Neural cell (in vitro differentiated cells): Measurements from ENCODE around the gene SNCB. TPM values are rescaled to one million over a fixed set of nuclear protein-coding genes. Genes with fewer than 3 reads are reported as not detected.

Source experiments
- H2AFZ ChIP-seq: fragments of 200-600, 300-800 bp; sonication (generic), shearing (Covaris generic); 2 replicates; pipeline ENCODE4 v1.6.0; 2014; ENCODE audit warnings: low read depth, mild to moderate bottlenecking, antibody characterized with exemption, low read length, moderate library complexity
- H3F3A ChIP-seq: fragments of 200-600 bp; shearing (Covaris generic); 2 replicates; pipeline ENCODE4 v1.6.1; 2016; ENCODE audit warnings: mild to moderate bottlenecking, moderate library complexity, mixed read lengths, antibody characterized with exemption, low read length; ENCODE audit not compliant: insufficient read depth, poor library complexity, severe bottlenecking
- H3K27ac ChIP-seq: fragments of 200-600, 300-800 bp; sonication (generic), shearing (Covaris generic); 2 replicates; pipeline ENCODE4 v1.5.1; 2014; ENCODE audit warnings: mild to moderate bottlenecking, low read length, moderate library complexity
- H3K27me3 ChIP-seq: fragments of 300-800, 200-600 bp; sonication (generic), shearing (Covaris generic); 2 replicates; pipeline ENCODE4 v1.6.0; 2014; ENCODE audit warnings: mild to moderate bottlenecking, low read depth, low read length, moderate library complexity; ENCODE audit not compliant: insufficient read depth
- H3K36me3 ChIP-seq: fragments of 300-800, 200-600 bp; sonication (generic), shearing (Covaris generic); 2 replicates; pipeline ENCODE4 v1.5.1; 2014; ENCODE audit warnings: mild to moderate bottlenecking, antibody characterized with exemption, low read length, moderate library complexity; ENCODE audit not compliant: insufficient read depth
- H3K4me2 ChIP-seq: fragments of 300-800, 200-600 bp; sonication (generic), shearing (Covaris generic); 2 replicates; pipeline ENCODE4 v1.6.0; 2014; ENCODE audit warnings: mild to moderate bottlenecking, low read length
- H3K4me3 ChIP-seq: fragments of 300-800, 200-600 bp; sonication (generic), shearing (Covaris generic); 2 replicates; pipeline ENCODE4 v1.5.1; 2014; ENCODE audit warnings: mild to moderate bottlenecking, low read length, moderate library complexity
- H3K79me2 ChIP-seq: fragments of 200-600 bp; shearing (Covaris generic); replicated peaks from 2 replicates; pipeline ENCODE4 v1.6.0; 2014; ENCODE audit warnings: mild to moderate bottlenecking, low read length, moderate library complexity; ENCODE audit not compliant: insufficient read depth
- H3K9ac ChIP-seq: fragments of 300-800, 200-600 bp; sonication (generic), shearing (Covaris generic); 2 replicates; pipeline ENCODE4 v1.6.1; 2016; ENCODE audit warnings: mild to moderate bottlenecking, low read length, mixed read lengths
- H3K9me2 ChIP-seq: fragments of 200-600 bp; shearing (Covaris generic); 2 replicates; pipeline ENCODE4 v1.6.1; 2016; ENCODE audit warnings: mild to moderate bottlenecking, low read length, mixed read lengths; ENCODE audit not compliant: insufficient read depth
- H3K9me3 ChIP-seq: fragments of 200-600, 300-800 bp; sonication (generic), shearing (Covaris generic); 2 replicates; pipeline ENCODE4 v1.6.1; 2016; ENCODE audit warnings: mild to moderate bottlenecking, mixed run types, low read length, moderate library complexity, mixed read lengths
- H4K20me1 ChIP-seq: fragments of 200-600 bp; shearing (Covaris generic); 2 replicates; pipeline ENCODE4 v1.6.1; 2016; ENCODE audit warnings: mild to moderate bottlenecking, mixed run types; ENCODE audit not compliant: insufficient read depth
- CTCF ChIP-seq: fragments of 450-650 bp; IDR thresholded peaks from 2 replicates; pipeline ENCODE4 v1.5.1; 2014; ENCODE audit warnings: antibody characterized with exemption, mild to moderate bottlenecking, moderate library complexity; ENCODE audit not compliant: poor library complexity, severe bottlenecking
- EP300 ChIP-seq: fragments of 450-650 bp; conservative IDR thresholded peaks from 2 replicates; pipeline ENCODE4 v1.6.1; 2014; ENCODE audit warnings: antibody characterized with exemption, mild to moderate bottlenecking, moderate library complexity; ENCODE audit not compliant: poor library complexity, severe bottlenecking
- EZH2 ChIP-seq: fragments of 200-600, 300-800 bp; shearing (Covaris generic), sonication (generic); IDR thresholded peaks from 2 replicates; pipeline ENCODE4 v1.6.1; 2014; ENCODE audit warnings: antibody characterized with exemption, low read length, borderline replicate concordance, mild to moderate bottlenecking; ENCODE audit not compliant: insufficient read depth, poor library complexity, severe bottlenecking
- MXI1 ChIP-seq: fragments of 450-650 bp; conservative IDR thresholded peaks from 2 replicates; pipeline ENCODE4 v1.6.1; 2014; ENCODE audit warnings: antibody characterized with exemption, mild to moderate bottlenecking; ENCODE audit not compliant: poor library complexity, severe bottlenecking
- RAD21 ChIP-seq: fragments of 450-650 bp; conservative IDR thresholded peaks from 2 replicates; pipeline ENCODE4 v1.6.1; 2014; ENCODE audit warnings: antibody characterized with exemption, mild to moderate bottlenecking, moderate library complexity
- SMC3 ChIP-seq: fragments of 450-650 bp; conservative IDR thresholded peaks from 2 replicates; pipeline ENCODE4 v1.6.1; 2014; ENCODE audit warnings: antibody characterized with exemption, mild to moderate bottlenecking, moderate library complexity; ENCODE audit not compliant: poor library complexity
- TAF1 ChIP-seq: IDR thresholded peaks from 2 replicates; pipeline ENCODE4 v1.6.1; 2012; ENCODE audit warnings: low read depth
- polyA plus RNA-seq: library from polyadenylated mRNA; depleted of rRNA; stranded (reverse); fragments of >200 nt; gene quantifications from 2 replicates; pipeline ENCODE4 v1.2.3, GENCODE V29; 2014
- TF ChIP-seq, protein P1 (sequence below): IDR thresholded peaks from 2 replicates; pipeline ENCODE4 v1.6.1; 2012; ENCODE audit warnings: borderline replicate concordance

The SNCB gene
- polyA plus RNA-seq, 1 donor from 2014 or later, result 10.1 TPM

GRCh38 chr5:176594554-176594953, 35.8 kb downstream of the SNCB start:
- Histone ChIP-seq H3K4me3 (no peak overlapping the region), H3F3A (no peaks in the 10 kb centered on the region), H3K27ac (no peak overlapping the region), H3K9ac (no peak overlapping the region), H3K79me2 (no peaks in the 10 kb centered on the region), H3K36me3 (peaks cover 6% of the 10 kb centered on the region), H3K9me3 (no peaks in the 10 kb centered on the region), H3K4me2 (no peak overlapping the region), H3K9me2 (no peaks in the 10 kb centered on the region), H3K27me3 (no peaks in the 10 kb centered on the region), H4K20me1 (no peaks in the 10 kb centered on the region), H2AFZ (no peak overlapping the region)
- TF ChIP-seq EZH2, result no peak
- no peak for TF ChIP-seq TAF1
- TF ChIP-seq, protein P1, sequence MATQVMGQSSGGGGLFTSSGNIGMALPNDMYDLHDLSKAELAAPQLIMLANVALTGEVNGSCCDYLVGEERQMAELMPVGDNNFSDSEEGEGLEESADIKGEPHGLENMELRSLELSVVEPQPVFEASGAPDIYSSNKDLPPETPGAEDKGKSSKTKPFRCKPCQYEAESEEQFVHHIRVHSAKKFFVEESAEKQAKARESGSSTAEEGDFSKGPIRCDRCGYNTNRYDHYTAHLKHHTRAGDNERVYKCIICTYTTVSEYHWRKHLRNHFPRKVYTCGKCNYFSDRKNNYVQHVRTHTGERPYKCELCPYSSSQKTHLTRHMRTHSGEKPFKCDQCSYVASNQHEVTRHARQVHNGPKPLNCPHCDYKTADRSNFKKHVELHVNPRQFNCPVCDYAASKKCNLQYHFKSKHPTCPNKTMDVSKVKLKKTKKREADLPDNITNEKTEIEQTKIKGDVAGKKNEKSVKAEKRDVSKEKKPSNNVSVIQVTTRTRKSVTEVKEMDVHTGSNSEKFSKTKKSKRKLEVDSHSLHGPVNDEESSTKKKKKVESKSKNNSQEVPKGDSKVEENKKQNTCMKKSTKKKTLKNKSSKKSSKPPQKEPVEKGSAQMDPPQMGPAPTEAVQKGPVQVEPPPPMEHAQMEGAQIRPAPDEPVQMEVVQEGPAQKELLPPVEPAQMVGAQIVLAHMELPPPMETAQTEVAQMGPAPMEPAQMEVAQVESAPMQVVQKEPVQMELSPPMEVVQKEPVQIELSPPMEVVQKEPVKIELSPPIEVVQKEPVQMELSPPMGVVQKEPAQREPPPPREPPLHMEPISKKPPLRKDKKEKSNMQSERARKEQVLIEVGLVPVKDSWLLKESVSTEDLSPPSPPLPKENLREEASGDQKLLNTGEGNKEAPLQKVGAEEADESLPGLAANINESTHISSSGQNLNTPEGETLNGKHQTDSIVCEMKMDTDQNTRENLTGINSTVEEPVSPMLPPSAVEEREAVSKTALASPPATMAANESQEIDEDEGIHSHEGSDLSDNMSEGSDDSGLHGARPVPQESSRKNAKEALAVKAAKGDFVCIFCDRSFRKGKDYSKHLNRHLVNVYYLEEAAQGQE, result no peak
- no peak for TF ChIP-seq MXI1
- no peak for TF ChIP-seq RAD21
- no peak for TF ChIP-seq SMC3
- TF ChIP-seq CTCF, result no peak
- TF ChIP-seq EP300, result no peak

DNA sequence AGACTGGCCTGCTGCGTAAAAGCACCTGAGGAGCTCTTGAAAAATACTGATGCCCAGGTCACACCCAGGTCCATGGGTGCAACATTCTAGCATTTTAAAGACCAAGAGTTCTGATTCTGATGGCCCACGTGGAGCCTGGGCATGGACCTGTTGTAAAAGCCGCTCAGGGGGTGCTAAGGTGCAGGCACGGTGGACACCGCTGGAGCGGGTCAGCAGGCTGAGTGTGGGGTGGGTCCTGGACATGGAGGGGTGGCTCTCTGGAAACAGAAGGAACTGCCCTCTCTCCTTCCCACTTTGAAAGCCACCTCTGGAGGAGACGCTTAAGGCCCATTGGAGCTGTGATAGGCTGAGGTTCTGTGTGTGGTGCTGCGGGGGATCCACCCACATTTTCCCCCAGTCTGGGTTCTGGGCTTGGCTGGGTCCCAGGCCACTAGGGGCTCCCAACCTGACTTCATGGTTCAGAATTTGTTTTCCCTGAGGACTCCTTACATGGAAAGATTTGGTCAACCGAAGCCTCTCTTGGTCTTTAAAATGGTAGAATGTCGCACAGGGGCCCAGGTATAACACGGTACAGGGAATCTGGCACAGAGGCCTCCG, 37.0 kb downstream of the SNCB start:
- Histone ChIP-seq H3K4me2 (no peak overlapping the region), H3K27ac (no peak overlapping the region), H3K9me2 (no peaks in the 10 kb centered on the region), H3F3A (no peaks in the 10 kb centered on the region), H3K9ac (no peak overlapping the region), H3K36me3 (peaks cover 6% of the 10 kb centered on the region), H3K9me3 (no peaks in the 10 kb centered on the region), H3K4me3 (no peak overlapping the region), H4K20me1 (no peaks in the 10 kb centered on the region), H3K27me3 (no peaks in the 10 kb centered on the region), H2AFZ (no peak overlapping the region), H3K79me2 (no peaks in the 10 kb centered on the region)
- no peak for TF ChIP-seq CTCF
- no peak for TF ChIP-seq EP300
- TF ChIP-seq SMC3, result no peak
